MM.1S (cell line): Measurements from ENCODE around the gene IFTAP.

Experiments used
- DNase-seq: peaks from one replicate; pipeline ENCODE4 v3.0.0-alpha.2; 2015
- H2AFZ ChIP-seq: fragments of 300-600 bp; sonication (generic); 2 replicates; pipeline ENCODE4 v1.6.0; 2016; ENCODE audit warnings: antibody characterized with exemption, low read length
- H3F3A ChIP-seq: fragments of 300-600 bp; sonication (generic); 2 replicates; pipeline ENCODE4 v1.6.1; 2016; ENCODE audit warnings: mild to moderate bottlenecking, antibody characterized with exemption, low read length, moderate library complexity, mixed read lengths; ENCODE audit not compliant: insufficient read depth
- H3K27ac ChIP-seq: fragments of 300-600 bp; sonication (generic); 2 replicates; pipeline ENCODE4 v1.5.1; 2016; ENCODE audit warnings: mild to moderate bottlenecking, low read length
- H3K27me3 ChIP-seq: fragments of 300-600 bp; sonication (generic); replicated peaks from 2 replicates; pipeline ENCODE4 v1.6.0; 2016; ENCODE audit warnings: low read length; ENCODE audit not compliant: insufficient read depth
- H3K36me3 ChIP-seq: fragments of 300-600 bp; sonication (generic); replicated peaks from 2 replicates; pipeline ENCODE4 v1.6.1; 2016; ENCODE audit warnings: mild to moderate bottlenecking, low read length, mixed read lengths; ENCODE audit not compliant: insufficient read depth
- H3K4me1 ChIP-seq: fragments of 300-600 bp; sonication (generic); 2 replicates; pipeline ENCODE4 v1.6.1; 2016; ENCODE audit warnings: low read length, mixed read lengths
- H3K4me2 ChIP-seq: fragments of 300-600 bp; sonication (generic); 2 replicates; pipeline ENCODE4 v1.6.0; 2016; ENCODE audit warnings: low read depth, low read length
- H3K4me3 ChIP-seq: fragments of 300-600 bp; sonication (generic); 2 replicates; pipeline ENCODE4 v1.5.1; 2016; ENCODE audit warnings: low read length, mixed read lengths
- H3K79me2 ChIP-seq: fragments of 300-600 bp; sonication (generic); 2 replicates; pipeline ENCODE4 v1.6.1; 2016; ENCODE audit warnings: mixed run types, low read length, mixed read lengths
- H3K9ac ChIP-seq: fragments of 300-600 bp; sonication (generic); 2 replicates; pipeline ENCODE4 v1.6.1; 2016; ENCODE audit warnings: low read length, mixed read lengths
- H3K9me2 ChIP-seq: fragments of 300-600 bp; sonication (generic); replicated peaks from 2 replicates; pipeline ENCODE4 v1.6.1; 2016; ENCODE audit warnings: mild to moderate bottlenecking, low read length, mixed read lengths; ENCODE audit not compliant: insufficient read depth
- H3K9me3 ChIP-seq: fragments of 300-600 bp; sonication (generic); replicated peaks from 2 replicates; pipeline ENCODE4 v1.6.1; 2016; ENCODE audit warnings: mild to moderate bottlenecking, low read length, mixed read lengths; ENCODE audit not compliant: insufficient read depth
- H4K20me1 ChIP-seq: fragments of 300-600 bp; sonication (generic); 2 replicates; pipeline ENCODE4 v1.6.1; 2016; ENCODE audit warnings: mild to moderate bottlenecking, low read length, moderate library complexity, mixed read lengths; ENCODE audit not compliant: insufficient read depth
- EZH2 ChIP-seq: fragments of 300-600 bp; sonication (generic); optimal IDR thresholded peaks from 2 replicates; pipeline ENCODE3; 2017; ENCODE audit warnings: low read depth, mild to moderate bottlenecking, antibody characterized with exemption, low read length, mixed read lengths
- EZH2phosphoT487 ChIP-seq: fragments of 300-600 bp; sonication (generic); IDR thresholded peaks from 2 replicates; pipeline ENCODE4 v1.6.1; 2018; ENCODE audit warnings: antibody characterized with exemption, low read length
- TF ChIP-seq, protein P1 (sequence below): fragments of 300-600 bp; sonication (generic); IDR thresholded peaks from 2 replicates; pipeline ENCODE4 v1.5.1; 2016; ENCODE audit warnings: antibody characterized with exemption, low read length, mixed read lengths

IFTAP gene

DNA sequence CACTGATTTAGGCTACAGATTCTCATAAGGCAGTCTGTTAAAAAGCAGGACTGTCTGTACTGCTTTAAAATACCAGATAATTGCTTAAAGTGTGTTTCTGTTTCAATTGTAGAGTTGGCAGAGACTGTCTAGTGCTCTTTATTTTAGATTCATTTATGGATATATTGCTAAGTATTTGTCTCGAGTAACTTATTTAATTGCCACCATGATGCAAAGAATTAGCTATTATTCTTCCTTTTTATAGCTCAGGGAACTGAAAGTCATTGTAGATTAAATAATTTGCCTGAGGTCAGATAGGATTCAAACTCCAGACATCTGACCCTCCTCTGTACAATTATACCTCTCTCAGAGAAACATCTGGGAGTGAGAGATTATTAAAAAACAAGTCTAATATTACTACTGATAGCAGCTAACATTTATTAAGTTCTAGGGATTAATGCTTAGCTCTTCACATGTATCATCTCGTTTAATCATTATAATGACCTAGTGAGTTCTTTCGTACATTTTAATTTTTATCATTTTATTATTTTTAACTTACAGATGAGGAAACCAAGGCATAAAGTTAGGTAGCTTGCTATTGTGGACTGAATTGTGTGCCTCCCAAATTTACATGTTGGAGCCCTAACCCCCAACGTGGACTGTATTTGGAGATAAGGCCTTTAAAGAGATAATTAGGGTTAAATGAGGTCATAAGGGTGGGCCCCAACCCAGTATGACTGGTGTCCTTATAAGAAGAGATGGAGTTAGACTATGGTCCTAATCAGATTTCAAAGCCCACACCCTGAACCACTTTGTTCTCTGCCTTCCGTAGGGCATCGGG, 23.5 kb downstream of the IFTAP start:
- no peak overlapping the region for H3K9ac ChIP-seq
- no peaks in the 10 kb centered on the region for H3K9me3 ChIP-seq
- H3F3A ChIP-seq, result no peaks in the 10 kb centered on the region
- H3K27me3 ChIP-seq, result no peaks in the 10 kb centered on the region
- H2AFZ ChIP-seq, result no peak overlapping the region
- H3K27ac ChIP-seq, result no peak overlapping the region
- no peaks in the 10 kb centered on the region for H4K20me1 ChIP-seq
- TF ChIP-seq, protein P1, sequence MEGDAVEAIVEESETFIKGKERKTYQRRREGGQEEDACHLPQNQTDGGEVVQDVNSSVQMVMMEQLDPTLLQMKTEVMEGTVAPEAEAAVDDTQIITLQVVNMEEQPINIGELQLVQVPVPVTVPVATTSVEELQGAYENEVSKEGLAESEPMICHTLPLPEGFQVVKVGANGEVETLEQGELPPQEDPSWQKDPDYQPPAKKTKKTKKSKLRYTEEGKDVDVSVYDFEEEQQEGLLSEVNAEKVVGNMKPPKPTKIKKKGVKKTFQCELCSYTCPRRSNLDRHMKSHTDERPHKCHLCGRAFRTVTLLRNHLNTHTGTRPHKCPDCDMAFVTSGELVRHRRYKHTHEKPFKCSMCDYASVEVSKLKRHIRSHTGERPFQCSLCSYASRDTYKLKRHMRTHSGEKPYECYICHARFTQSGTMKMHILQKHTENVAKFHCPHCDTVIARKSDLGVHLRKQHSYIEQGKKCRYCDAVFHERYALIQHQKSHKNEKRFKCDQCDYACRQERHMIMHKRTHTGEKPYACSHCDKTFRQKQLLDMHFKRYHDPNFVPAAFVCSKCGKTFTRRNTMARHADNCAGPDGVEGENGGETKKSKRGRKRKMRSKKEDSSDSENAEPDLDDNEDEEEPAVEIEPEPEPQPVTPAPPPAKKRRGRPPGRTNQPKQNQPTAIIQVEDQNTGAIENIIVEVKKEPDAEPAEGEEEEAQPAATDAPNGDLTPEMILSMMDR, result no peak
- TF ChIP-seq EZH2phosphoT487, result no peak
- no peak for TF ChIP-seq EZH2
- H3K4me3 ChIP-seq, result no peak overlapping the region
- no peak for DNase-seq
- H3K36me3 ChIP-seq, result no peaks in the 10 kb centered on the region
- H3K4me2 ChIP-seq, result no peak overlapping the region
- H3K4me1 ChIP-seq, result no peaks in the 10 kb centered on the region
- H3K9me2 ChIP-seq, result no peaks in the 10 kb centered on the region
- no peaks in the 10 kb centered on the region for H3K79me2 ChIP-seq

DNA sequence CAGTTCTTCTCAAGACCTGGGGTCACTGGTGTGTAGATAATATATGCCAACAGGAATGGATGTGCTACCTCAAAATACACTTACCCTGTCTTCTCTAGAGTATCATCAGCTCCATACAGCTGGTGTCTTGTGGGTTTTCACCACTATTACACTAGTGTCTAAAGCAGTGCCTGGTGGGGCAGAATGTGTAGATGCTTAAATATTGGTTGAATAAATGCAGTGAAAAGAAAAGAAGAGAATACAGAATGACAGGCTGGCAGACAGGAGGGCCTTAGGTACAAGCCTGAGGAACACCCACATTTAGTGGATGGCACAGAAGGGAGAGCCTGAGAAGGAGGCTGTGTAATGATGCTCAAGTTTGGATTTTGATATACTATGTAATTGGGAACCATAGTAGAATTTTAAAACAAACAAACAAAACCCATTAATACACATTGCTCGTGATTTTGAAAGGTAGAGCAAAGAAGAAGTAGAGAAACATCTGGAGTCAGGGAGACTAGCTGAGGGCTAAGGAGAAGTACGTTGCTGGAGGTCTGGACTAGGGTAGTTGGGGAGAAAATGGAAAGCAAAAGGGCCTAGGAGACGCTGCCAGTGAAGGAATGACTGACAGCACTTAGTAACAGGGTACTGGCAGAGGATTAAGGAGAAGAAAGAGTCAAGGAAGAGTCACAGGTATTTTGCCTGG, 24.2 kb downstream of the IFTAP start:
- H2AFZ ChIP-seq, result no peak overlapping the region
- no peaks in the 10 kb centered on the region for H4K20me1 ChIP-seq
- no peaks in the 10 kb centered on the region for H3K9me2 ChIP-seq
- no peak overlapping the region for H3K4me2 ChIP-seq
- H3K9me3 ChIP-seq, result no peaks in the 10 kb centered on the region
- H3F3A ChIP-seq, result no peaks in the 10 kb centered on the region
- H3K36me3 ChIP-seq, result no peaks in the 10 kb centered on the region
- TF ChIP-seq, protein P1, result no peak
- TF ChIP-seq EZH2phosphoT487, result no peak
- TF ChIP-seq EZH2, result no peak
- no peak overlapping the region for H3K9ac ChIP-seq
- H3K27me3 ChIP-seq, result no peaks in the 10 kb centered on the region
- no peak overlapping the region for H3K27ac ChIP-seq
- H3K4me1 ChIP-seq, result no peaks in the 10 kb centered on the region
- no peak overlapping the region for H3K4me3 ChIP-seq
- DNase-seq, result no peak
- no peaks in the 10 kb centered on the region for H3K79me2 ChIP-seq

DNA sequence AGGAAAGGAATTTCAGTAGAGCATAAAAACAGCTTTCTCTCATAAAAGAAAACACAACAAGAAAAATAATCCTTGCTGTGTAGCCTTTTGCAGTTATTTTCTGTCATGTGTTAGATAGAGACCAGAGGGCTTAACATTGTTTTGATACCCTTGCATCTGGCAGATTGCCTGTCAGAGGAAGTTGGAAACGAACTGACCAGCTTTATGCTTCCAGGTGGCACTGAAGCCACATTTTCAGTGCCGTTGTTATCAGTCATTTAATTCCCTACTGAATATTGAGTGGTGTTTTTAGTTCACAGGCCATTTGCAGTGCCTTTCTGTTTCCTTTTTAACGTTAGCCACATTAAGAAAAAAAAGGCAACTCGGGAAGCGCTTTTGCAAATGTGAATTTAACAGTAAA, 25.2 kb downstream of the IFTAP start:
- H3K27ac ChIP-seq, result no peak overlapping the region

More for the DNA sequence above, 25.2 kb downstream of the IFTAP start:
- H3K9ac ChIP-seq, result no peak overlapping the region
- no peaks in the 10 kb centered on the region for H3K79me2 ChIP-seq
- H3K9me2 ChIP-seq, result no peaks in the 10 kb centered on the region
- no peak overlapping the region for H2AFZ ChIP-seq
- no peaks in the 10 kb centered on the region for H3K36me3 ChIP-seq
- H3K4me1 ChIP-seq, result no peaks in the 10 kb centered on the region
- no peaks in the 10 kb centered on the region for H3F3A ChIP-seq
- TF ChIP-seq EZH2, result no peak
- no peak for TF ChIP-seq EZH2phosphoT487
- TF ChIP-seq, protein P1, result no peak
- H3K4me3 ChIP-seq, result no peak overlapping the region
- H3K9me3 ChIP-seq, result no peaks in the 10 kb centered on the region
- no peak overlapping the region for H3K4me2 ChIP-seq
- no peaks in the 10 kb centered on the region for H4K20me1 ChIP-seq
- DNase-seq, result no peak
- H3K27me3 ChIP-seq, result no peaks in the 10 kb centered on the region
